Keratinocyte (primary cell): ENCODE results near the gene CDH12. TPM values are rescaled to one million over a fixed set of nuclear protein-coding genes. Genes with fewer than 3 reads are reported as not detected.
"Not testable (repeated sequence)": the region's sequence is repeated elsewhere in the genome, so short reads cannot be mapped to it uniquely, and the experiment has no call there.

ENCODE experiments used
- DNase-seq: peaks from one replicate; pipeline ENCODE4 v3.0.0-alpha.2; 2011; ENCODE audit warnings: low read depth, missing footprints, low spot score
- FAIRE-seq: peaks from 2 replicates; lab custom pipeline; 2011; peaks lifted over from hg19 to GRCh38; lab: Jason Lieb, UNC
- H2AFZ ChIP-seq: 2 replicates; pipeline ENCODE4 v1.6.0; 2012; ENCODE audit warnings: low read length, control low read depth, inconsistent platforms; ENCODE audit not compliant: control insufficient read depth
- H3K27ac ChIP-seq: 2 replicates; pipeline ENCODE4 v1.5.1; 2011; ENCODE audit warnings: low read length; ENCODE audit not compliant: control insufficient read depth, insufficient read depth
- H3K27me3 ChIP-seq: 3 replicates; pipeline ENCODE4 v1.6.0; 2011; ENCODE audit warnings: low read length; ENCODE audit not compliant: control insufficient read depth, insufficient read depth; ENCODE audit errors: extremely low read depth
- H3K36me3 ChIP-seq, 2 experiments: 2 replicates in 1 of 2; 3 replicates in 1 of 2; pipeline ENCODE4 v1.5.1; 2011; ENCODE audit warnings: low read length in 2 of 2, mild to moderate bottlenecking in 1 of 2; ENCODE audit not compliant: control insufficient read depth in 2 of 2, insufficient read depth in 2 of 2; ENCODE audit errors: extremely low read depth in 1 of 2
- H3K4me1 ChIP-seq: 3 replicates; pipeline ENCODE4 v1.5.1; 2011; ENCODE audit warnings: low read length; ENCODE audit not compliant: control insufficient read depth, insufficient read depth; ENCODE audit errors: extremely low read depth
- H3K4me2 ChIP-seq: 3 replicates; pipeline ENCODE4 v1.6.0; 2011; ENCODE audit warnings: low read depth, low read length; ENCODE audit not compliant: control insufficient read depth, insufficient read depth; ENCODE audit errors: extremely low read depth
- H3K4me3 ChIP-seq, 3 experiments: fragments of 200-600 bp in 1 of 3; sonication (generic) in 1 of 3; 2 replicates in 2 of 3; 3 replicates in 1 of 3; pipeline ENCODE4 v1.5.1; 2011 to 2016; ENCODE audit warnings: low read length in 3 of 3, mild to moderate bottlenecking in 3 of 3, control low read depth in 2 of 3, inconsistent platforms in 1 of 3, low read depth in 1 of 3, mixed read lengths in 1 of 3, mixed run types in 1 of 3, moderate library complexity in 1 of 3; ENCODE audit not compliant: control insufficient read depth in 2 of 3, insufficient read depth in 2 of 3; ENCODE audit errors: extremely low read depth in 1 of 3
- H3K79me2 ChIP-seq: 2 replicates; pipeline ENCODE4 v1.6.0; 2012; ENCODE audit warnings: low read length; ENCODE audit not compliant: control insufficient read depth, insufficient read depth
- H3K9ac ChIP-seq: 3 replicates; pipeline ENCODE4 v1.6.0; 2011; ENCODE audit warnings: low read length; ENCODE audit not compliant: control insufficient read depth, insufficient read depth; ENCODE audit errors: extremely low read depth
- H3K9me1 ChIP-seq: 3 replicates; pipeline ENCODE4 v1.6.0; 2011; ENCODE audit warnings: low read length; ENCODE audit not compliant: control insufficient read depth, insufficient read depth; ENCODE audit errors: extremely low read depth
- H3K9me3 ChIP-seq: 2 replicates; pipeline ENCODE4 v1.5.1; 2012; ENCODE audit warnings: low read depth, low read length; ENCODE audit not compliant: control insufficient read depth
- H4K20me1 ChIP-seq: 3 replicates; pipeline ENCODE4 v1.6.0; 2011; ENCODE audit warnings: low read length; ENCODE audit not compliant: control insufficient read depth, insufficient read depth; ENCODE audit errors: extremely low read depth
- CTCF ChIP-seq, 3 experiments: IDR thresholded peaks in 1 of 3; conservative IDR thresholded peaks in 1 of 3; optimal IDR thresholded peaks in 1 of 3; 2 replicates in 2 of 3; 3 replicates in 1 of 3; pipeline versions ENCODE3 to v1.5.1; 2011; ENCODE audit warnings: low read length in 3 of 3, mild to moderate bottlenecking in 3 of 3, moderate library complexity in 2 of 3, control low read depth in 1 of 3, inconsistent platforms in 1 of 3; ENCODE audit not compliant: insufficient read depth in 2 of 3; ENCODE audit errors: extremely low read depth in 1 of 3
- EZH2 ChIP-seq: IDR thresholded peaks from one replicate; pipeline ENCODE4 v1.6.1; 2012; ENCODE audit warnings: inconsistent platforms, mild to moderate bottlenecking, low read length, moderate library complexity
- dilution Hi-C: fragments of 300-500 bp; cut with MboI; formaldehyde crosslinking; loops from one replicate; pipeline ENCODE4 v1.7.0; 2020; ENCODE audit warnings: low sequenced_read_pairs; ENCODE audit not compliant: extremely low pct_ligation_motif_present
- polyA plus RNA-seq, 5 experiments: library from polyadenylated mRNA; depleted of rRNA in 3 of 5; stranded (reverse) in 3 of 5; stranded (forward) in 1 of 5; unstranded in 1 of 5; fragments of >200 nt; gene quantifications; 1 replicate in 1 of 5; 2 replicates in 3 of 5; 3 replicates in 1 of 5; pipeline versions ENCODE4 v1.2.1 to v1.2.3, GENCODE V29; 2011 to 2012; ENCODE audit warnings: missing spikeins in 2 of 5, low read depth in 1 of 5, low replicate concordance in 1 of 5

CDH12 gene
- polyA plus RNA-seq, 1 donor (not counting 4 experiments of a cell fraction or from before 2014, with no cell fraction given): not detected

DNA sequence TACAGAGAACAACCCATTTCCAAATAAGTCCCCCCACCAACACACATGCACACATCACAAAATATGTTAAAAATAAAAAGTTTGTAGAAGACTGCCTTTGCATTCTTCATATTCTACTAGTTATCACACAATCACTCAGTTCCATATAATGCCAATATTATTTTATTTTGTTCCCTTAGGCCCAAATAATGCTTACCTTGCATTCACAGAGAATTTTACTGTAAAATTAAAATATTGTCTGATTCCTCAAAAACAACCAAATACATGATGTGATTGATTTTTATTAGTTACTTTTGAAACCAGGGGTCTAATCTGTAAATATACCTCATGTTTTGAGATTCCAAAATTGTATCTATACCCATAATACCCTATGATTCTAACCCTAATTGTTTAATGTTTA is 536.9 kb downstream of the CDH12 start:
- dilution Hi-C loops: no loop called here
- Histone ChIP-seq H3K9me3 (no peaks in the 10 kb centered on the region), H3K4me1 (no peaks in the 10 kb centered on the region), H3K79me2 (no peaks in the 10 kb centered on the region), H3K4me3 (no peak overlapping the region), H3K9ac (no peak overlapping the region), H3K27me3 (no peaks in the 10 kb centered on the region), H3K27ac (no peak overlapping the region), H3K9me1 (no peaks in the 10 kb centered on the region), H3K36me3 (no peaks in the 10 kb centered on the region), H2AFZ (no peak overlapping the region), H3K4me2 (no peak overlapping the region), H4K20me1 (no peaks in the 10 kb centered on the region)
- FAIRE-seq: no peak
- TF ChIP-seq EZH2 (no peak), CTCF (optimal IDR thresholded peaks at IDR 0.05 in 1 of 3, IDR thresholded peaks at IDR 0.05 in 1 of 3, conservative IDR thresholded peaks at IDR 0.05 in 1 of 3; ENCODE audit: extremely low read depth in 1 of 3, insufficient read depth in 2 of 3, low read length in 3 of 3) (no peak)
- DNase-seq: no peak

- H3K9me3 ChIP-seq, H3K4me3 ChIP-seq, H4K20me1 ChIP-seq, dilution Hi-C loops, H3K4me1 ChIP-seq, FAIRE-seq, H3K9ac ChIP-seq, DNase-seq, H3K27me3 ChIP-seq, H3K4me2 ChIP-seq, H3K79me2 ChIP-seq, H2AFZ ChIP-seq, H3K27ac ChIP-seq, H3K36me3 ChIP-seq, H3K9me1 ChIP-seq: not testable (repeated sequence)
These were observed 538.1 kb downstream of the CDH12 start for GRCh38 chr5:22315052-22315451.

GRCh38 chr5:22314548-22314947 is 538.6 kb downstream of the CDH12 start:
- no peaks in the 10 kb centered on the region for H4K20me1 ChIP-seq
- H3K9ac ChIP-seq: no peak overlapping the region
- dilution Hi-C loops: no loop called here
- no peak overlapping the region for H3K4me2 ChIP-seq
- FAIRE-seq: no peak
- no peaks in the 10 kb centered on the region for H3K27me3 ChIP-seq
- H3K27ac ChIP-seq: no peak overlapping the region
- H2AFZ ChIP-seq: no peak overlapping the region
- H3K9me3 ChIP-seq: no peaks in the 10 kb centered on the region
- no peaks in the 10 kb centered on the region for H3K9me1 ChIP-seq
- no peak for DNase-seq
- TF ChIP-seq CTCF (optimal IDR thresholded peaks at IDR 0.05 in 1 of 3, IDR thresholded peaks at IDR 0.05 in 1 of 3, conservative IDR thresholded peaks at IDR 0.05 in 1 of 3; ENCODE audit: extremely low read depth in 1 of 3, insufficient read depth in 2 of 3, low read length in 3 of 3) (no peak), EZH2 (no peak)
- H3K36me3 ChIP-seq: no peaks in the 10 kb centered on the region
- no peak overlapping the region for H3K4me3 ChIP-seq
- H3K4me1 ChIP-seq: no peaks in the 10 kb centered on the region
- H3K79me2 ChIP-seq: no peaks in the 10 kb centered on the region
